Body of pancreas (tissue), 4 donors: ENCODE results near the gene COX5B.
"Not testable (repeated sequence)": the region's sequence is repeated elsewhere in the genome, so short reads cannot be mapped to it uniquely, and the experiment has no call there.

Source experiments
- POLR2A ChIP-seq, 3 donors: fragments of 450-650 bp; IDR thresholded peaks; one replicate each; pipeline ENCODE4 v1.6.1; 2016; ENCODE audit warnings: antibody characterized with exemption in 3 of 3, mild to moderate bottlenecking in 2 of 3
- TF ChIP-seq, protein P1 (sequence below), 7 experiments: fragments of 450-650 bp in 4 of 7; fragments of 200-600 bp in 3 of 7; sonication (generic) in 3 of 7; IDR thresholded peaks; one replicate each; pipeline ENCODE4 v1.5.1; 2016 to 2019; ENCODE audit warnings: antibody characterized with exemption in 7 of 7

GRCh38 chr2:97626049-97626430 lies 19.8 kb upstream of the COX5B start:
- TF ChIP-seq, protein P1, sequence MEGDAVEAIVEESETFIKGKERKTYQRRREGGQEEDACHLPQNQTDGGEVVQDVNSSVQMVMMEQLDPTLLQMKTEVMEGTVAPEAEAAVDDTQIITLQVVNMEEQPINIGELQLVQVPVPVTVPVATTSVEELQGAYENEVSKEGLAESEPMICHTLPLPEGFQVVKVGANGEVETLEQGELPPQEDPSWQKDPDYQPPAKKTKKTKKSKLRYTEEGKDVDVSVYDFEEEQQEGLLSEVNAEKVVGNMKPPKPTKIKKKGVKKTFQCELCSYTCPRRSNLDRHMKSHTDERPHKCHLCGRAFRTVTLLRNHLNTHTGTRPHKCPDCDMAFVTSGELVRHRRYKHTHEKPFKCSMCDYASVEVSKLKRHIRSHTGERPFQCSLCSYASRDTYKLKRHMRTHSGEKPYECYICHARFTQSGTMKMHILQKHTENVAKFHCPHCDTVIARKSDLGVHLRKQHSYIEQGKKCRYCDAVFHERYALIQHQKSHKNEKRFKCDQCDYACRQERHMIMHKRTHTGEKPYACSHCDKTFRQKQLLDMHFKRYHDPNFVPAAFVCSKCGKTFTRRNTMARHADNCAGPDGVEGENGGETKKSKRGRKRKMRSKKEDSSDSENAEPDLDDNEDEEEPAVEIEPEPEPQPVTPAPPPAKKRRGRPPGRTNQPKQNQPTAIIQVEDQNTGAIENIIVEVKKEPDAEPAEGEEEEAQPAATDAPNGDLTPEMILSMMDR (IDR thresholded peaks at IDR 0.05): not testable (repeated sequence)
- TF ChIP-seq POLR2A (IDR thresholded peaks at IDR 0.05): not testable (repeated sequence)
